NCI-H128 (cell line): Measurements from ENCODE around the gene NLGN4X.
A peak's percentile ranks its signal among the peaks of the same experiment; 100 is the strongest.

Experiments used
- DNase-seq: peaks from one replicate; lab custom pipeline; 2025; ENCODE audit not compliant: unreplicated experiment; lab: John Stamatoyannopoulos, UW

The NLGN4X gene

DNA sequence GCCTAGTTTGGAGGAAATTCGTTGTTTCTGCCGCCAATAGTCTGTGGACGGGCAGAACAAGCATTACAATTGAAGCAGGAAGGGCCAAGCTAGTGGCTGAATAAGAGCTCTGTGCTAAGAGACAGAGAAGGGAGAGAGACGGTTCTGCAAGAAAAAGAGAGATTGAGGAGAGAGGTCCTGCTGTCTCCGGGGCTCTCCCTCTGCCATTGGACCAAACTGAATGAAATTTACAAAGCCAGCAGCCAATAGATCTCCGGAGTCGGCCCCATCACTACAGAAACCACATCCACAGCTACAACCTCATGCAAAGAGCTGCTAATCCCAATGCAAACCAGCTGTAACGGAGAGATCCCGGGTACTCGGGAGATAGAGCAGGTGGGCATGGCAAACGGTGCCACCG, at the start of gene NLGN4X:
Gene NLGN4X, minus strand, starts transcription at position 148 of the 400 bp plus-strand sequence. CDS start 77,401 bp downstream, outside the sequence.
- DNase-seq, result peak; percentile 43

DNA sequence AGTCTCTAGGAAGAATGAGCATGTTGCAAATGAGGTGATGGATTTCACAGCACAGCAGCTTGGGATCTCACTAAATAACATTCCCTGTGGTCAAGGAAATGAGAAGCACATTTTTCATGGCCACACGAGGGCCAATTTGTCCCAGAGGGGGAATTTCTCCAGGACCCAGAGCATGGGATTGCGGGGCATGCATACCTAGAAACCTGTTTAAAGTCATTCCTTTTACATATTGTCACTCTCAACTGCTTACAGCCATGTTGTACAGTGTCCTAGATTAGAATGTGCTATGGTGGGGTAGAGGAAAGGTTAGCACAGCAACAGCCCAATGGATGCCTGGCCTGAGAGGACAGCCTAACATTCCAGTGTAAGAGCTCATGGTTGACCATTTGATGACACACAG, 37.4 kb upstream of the NLGN4X start:
- no peak for DNase-seq

DNA sequence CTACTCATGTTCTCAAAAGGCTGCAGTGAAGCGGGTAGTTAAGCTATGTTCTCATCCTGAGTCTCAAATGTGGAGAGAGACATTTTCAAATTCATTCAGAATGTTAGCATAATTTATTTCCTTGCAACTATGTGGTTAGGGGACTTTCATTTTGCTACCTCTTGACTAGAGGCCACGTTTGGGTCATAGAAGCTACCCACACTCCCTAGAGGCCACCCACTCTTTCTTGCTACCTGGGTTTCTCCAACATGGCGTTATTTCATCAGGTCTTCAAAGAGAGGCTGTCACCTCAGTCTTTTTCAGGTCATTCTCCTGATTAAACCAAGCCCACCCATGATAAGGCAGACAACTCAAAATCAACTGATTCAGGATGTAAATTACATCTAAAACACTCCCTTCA, 34.3 kb upstream of the NLGN4X start:
- DNase-seq, result no peak

DNA sequence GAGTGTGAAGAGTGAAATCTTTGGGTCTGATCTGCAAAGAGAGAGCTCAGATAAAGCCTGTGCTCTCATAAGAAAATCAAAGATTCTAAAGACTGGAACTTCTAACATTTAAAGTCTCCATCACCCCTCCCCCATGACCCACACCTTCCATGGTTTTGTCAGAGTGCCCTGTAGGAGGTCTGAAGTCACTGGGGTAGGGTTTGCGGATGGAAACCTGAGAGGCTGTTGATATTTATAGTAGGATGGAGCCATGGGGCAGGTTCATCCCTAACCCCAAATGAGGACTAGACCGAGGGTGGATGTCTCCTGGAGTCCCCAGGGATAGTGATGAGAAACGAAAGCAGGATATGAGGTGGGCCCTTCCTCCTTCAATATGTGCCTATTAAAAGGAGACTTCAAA, 28.4 kb upstream of the NLGN4X start:
- DNase-seq, result no peak

DNA sequence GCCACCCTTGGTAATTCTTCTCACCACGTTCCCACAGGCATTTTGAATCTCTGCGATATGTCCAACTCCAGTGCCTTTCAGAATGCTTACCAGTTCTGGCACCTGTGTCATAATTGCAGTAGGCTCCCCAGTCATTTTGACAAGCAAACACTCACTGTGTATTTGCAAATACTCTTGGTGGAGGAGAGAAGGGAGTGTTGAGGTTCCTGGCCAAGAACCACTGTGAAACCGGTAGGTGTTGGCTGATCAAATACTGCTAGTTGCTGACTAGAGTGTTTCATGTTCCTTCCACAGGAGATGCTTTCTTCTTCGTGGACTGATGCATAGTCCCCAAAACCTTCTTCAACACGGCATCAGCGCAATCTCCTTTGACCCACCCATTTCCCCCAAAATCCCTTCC, 16.0 kb upstream of the NLGN4X start:
- no peak for DNase-seq

DNA sequence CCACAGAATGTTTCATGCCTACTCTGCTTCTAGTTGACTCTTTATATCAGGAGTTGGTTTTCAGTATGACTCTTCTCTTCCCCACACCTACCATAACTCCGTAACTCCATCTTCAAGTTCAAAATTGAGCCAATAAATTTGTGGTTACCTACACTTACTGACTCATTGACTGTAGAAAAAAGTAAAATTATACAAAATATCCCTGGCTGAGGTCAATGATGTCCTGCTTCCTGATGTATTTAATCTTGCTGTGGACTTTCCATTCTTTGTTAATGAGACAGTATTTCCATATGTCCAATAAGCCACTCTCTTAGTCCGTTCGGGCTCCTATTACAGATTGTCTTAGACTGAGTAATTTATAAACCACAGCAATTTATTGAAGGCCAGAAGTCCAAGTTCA, 9.9 kb upstream of the NLGN4X start:
- no peak for DNase-seq

DNA sequence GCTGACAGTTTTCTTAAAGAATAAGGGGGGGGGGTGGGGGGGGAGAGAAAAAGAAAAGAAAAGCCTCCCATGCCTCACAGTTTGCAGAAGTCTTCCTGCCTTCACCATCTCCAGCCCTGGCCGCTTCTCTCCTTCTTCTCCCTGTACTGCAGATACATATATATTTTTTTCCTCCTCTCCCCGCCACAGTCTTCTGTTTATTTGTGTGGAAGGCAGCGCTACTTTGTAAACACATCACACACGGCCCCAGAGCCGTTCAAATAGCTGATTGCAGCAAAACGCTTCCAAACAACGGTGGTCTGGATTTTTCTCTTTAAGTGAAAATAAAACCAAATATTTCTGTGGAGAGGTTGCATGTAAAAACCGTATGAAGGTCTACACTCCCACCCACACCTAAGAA, 732 bp downstream of the NLGN4X start:
- DNase-seq, result no peak

DNA sequence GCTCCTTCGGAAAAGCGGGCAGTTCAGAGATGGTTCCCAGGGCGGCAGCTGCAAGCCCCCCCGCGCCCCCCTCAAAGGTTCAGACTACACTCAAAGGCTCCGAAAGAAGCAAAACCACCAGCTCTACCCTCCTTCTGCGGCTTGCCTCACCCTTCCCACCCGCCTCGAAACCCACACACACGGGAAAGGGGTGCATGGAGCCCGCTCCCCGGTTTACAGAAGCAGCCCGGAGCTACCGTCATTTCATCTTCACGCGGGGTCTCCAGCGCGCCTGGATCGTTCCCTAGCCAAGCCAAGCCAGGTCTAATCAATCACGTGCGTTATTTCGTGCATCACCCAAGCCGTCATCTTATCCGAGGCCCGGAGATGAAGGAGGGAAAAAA, 1.2 kb downstream of the NLGN4X start:
- peak; percentile 1 for DNase-seq

DNA sequence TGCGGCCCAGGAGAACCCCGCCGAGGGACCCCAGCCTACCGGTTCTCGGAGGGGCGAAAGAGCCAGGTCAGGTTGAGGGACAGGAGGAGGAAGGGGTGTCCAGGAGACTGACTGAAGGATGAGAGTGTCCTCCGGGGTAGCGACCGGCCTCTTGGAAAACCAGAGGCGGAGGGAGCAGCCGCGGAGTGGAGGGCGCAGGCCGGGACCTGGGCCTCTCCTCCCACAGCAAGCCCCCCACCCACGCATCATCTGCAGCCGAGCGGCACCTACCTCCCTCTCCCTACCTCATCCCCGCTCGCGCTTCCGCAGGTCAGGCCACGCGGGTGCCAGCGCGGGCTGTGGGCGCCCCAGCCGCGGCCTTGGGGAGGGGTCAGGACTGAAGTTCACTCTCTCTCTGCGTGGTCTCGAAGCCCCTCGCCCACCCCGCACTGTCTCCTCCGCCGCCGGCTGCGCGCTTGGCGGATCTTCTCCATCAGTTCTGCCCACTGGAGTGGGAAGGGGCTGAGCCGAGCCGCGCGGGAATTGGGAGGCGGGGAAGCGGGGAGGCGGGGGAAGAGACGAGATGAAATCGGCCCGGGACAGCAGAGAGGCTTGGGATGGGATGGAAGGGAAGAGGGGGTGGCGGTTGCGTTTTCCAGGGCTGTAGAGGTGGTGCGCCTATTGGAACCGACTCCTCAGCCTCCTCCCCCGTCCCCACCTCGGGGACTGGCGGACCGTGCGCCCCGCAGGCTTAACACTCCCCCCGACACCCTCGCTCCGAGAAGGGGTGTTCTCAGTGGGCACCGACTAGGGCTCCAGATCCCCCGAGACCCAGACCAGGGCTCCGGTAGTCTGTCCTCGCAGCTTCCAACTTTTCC, 1.8 kb downstream of the NLGN4X start:
- DNase-seq, result no peak

DNA sequence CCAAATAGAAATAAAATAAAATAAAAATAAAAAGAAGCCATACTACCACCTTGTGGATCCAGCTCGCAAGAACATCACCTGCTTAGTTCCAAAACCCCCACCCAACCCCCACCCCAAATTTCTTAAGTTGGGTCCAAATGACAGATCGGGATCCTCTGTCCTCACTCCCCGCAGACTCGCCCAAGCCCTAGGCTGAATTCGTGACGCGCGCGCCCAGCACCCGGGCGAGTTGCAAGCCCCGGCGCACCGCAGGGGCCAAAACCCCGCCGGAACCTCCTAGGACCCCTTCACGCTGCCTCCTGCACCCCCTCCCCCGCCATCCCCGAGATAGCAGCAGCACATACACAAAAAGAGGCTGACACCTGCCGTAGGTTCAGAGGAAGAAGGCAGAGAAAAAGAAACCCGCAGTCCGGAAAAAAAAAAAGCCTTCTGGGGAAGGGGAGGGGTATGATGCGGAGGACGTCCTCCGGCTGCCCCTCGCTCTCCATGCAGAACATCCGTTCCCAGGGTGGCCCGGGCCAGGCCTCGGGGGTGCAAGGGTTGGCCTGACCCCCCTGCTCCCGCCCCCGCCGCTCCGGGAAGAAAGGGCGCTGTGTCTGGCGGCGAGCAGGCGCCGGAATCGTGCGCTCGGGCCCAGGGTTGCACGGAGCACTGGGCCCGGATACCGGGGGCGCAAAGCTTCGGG, 2.6 kb downstream of the NLGN4X start:
- DNase-seq, result peak; percentile 13

DNA sequence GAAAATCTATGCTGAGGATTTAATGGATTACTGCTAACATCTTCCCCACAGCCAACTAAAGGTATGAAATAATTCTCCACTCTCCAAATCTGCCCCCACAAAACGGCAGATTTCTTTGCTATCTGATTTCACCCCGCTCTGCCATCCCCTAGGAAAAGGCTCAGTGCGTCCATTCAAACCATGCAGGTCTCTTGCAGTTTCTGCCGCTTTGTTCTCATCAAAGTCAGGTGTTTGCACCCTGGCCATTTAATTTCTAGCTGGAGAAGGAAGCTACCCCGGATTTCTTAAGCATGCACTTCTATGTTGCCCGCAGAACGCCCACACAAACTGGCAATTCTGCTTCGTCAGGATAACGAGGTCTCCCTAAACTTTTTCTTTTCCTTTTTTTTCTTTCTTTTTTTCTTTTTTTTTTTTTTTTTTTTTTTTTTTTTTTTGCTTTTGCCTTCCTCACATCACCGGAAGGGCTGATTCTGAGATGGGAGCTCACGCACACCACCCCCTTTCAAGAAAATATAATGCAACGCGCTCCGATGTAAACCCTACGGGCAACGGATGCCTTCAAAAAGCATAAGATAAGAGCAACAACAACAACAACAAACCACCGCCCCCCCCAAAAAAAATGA, 3.3 kb downstream of the NLGN4X start:
- no peak for DNase-seq

DNA sequence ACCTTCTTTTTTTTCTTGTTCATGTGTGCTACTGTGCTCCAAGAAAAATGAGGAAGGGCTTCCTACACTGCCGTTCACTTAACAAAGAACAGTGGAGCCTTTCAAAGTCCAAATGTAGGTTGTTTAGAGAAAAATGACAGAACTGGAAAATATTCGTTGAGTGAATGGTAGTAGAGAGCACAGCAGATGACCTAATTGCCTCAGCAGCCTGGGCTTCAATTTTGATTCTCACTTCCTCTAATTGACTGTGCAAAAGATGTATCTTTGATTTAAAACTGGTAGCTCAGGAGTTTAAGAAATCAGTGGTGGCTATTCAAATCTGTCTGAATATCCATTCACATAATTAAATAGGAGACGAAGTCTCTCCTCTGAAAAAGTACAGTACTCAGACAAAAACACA, 5.2 kb downstream of the NLGN4X start:
- no peak for DNase-seq

DNA sequence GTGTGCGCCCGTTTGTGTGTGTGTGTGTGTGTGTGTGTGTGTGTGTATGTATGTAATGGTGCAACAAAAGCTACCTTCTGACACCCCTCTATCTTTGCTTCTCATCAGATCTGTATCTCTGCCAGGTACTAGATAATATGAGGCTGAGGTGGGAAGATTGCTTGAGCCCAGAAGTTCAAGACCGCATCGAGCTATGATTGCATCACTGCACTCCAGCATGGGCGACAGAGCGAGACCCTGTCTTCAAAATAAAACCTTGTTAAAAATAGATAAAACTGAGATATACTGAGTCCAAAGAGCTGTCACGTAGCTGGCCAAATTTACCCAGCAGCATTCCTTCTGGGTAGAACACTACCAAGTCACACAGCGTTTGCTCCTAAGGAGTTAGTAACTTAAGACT, 18.4 kb downstream of the NLGN4X start:
- DNase-seq, result no peak

DNA sequence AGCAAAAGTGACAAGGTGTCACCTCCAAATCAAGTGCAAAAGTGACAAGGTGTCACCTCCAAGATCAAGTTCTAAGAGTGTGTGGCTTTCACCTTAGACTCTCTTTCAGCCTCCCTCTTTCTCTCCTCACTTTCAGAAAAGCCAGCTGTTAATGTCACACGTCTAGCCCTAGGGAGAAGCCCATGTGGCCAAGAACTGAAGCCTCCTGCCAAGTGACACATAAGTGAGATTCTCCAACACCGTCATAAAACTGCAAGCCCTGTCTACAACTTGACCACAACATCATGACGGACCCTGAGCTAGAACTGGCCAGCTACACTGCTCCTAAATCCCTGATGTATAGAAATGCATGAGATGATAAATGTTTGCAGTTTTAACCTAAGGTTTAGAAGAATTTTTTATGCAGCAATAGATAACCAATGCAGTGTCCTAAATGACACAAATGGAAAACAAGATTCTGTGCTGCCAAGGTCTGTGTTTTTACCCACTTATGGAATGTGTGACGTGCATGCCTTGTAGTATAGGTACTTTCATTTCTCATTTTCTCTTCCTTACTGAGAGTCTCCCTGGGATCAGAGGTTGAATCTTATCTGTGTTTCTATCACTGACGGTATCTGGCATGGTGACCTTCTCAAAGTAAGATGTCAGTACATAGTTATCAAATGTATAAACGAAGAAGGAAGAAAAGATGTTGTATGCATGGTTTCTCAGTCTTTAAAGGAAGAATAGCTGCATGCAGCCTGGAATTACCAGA, 25.0 kb downstream of the NLGN4X start:
- DNase-seq, result no peak

DNA sequence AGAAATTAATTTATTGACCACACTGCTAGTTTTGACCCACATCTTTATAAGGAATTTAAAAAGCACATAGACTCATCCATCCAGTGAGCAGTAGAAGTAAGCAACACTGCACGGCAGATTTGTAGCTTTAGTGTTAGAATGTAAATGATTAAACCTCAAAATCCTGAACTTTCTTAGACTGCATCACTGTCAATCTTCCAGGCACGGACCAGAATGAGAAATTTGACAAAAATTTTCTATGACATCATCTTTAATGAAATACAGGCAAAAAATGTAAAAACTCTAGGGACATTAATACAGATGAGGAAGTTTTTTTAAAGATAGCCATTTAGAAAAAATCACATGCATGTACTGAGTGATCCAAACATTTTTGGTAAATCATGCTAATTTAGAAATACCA, 29.2 kb downstream of the NLGN4X start:
- DNase-seq, result no peak

DNA sequence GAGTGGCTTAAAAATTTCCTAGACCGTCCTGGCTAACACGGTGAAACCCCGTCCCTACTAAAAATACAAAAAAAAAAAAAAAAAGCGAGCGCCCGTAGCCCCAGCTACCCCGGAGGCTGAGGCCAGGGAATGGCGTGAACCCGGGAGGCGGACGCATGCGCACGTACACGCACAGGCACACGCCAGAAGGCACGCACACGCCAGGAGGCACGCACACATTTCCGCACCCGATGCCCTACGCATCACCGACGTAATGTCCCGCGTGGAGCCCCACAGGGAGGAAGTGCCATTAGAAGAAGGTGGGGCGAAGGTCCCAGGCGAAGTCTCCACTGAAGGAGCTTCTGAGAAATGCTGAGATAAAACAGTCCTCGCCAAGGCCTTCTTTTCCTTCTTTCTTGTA, 41.4 kb downstream of the NLGN4X start:
- no peak for DNase-seq

DNA sequence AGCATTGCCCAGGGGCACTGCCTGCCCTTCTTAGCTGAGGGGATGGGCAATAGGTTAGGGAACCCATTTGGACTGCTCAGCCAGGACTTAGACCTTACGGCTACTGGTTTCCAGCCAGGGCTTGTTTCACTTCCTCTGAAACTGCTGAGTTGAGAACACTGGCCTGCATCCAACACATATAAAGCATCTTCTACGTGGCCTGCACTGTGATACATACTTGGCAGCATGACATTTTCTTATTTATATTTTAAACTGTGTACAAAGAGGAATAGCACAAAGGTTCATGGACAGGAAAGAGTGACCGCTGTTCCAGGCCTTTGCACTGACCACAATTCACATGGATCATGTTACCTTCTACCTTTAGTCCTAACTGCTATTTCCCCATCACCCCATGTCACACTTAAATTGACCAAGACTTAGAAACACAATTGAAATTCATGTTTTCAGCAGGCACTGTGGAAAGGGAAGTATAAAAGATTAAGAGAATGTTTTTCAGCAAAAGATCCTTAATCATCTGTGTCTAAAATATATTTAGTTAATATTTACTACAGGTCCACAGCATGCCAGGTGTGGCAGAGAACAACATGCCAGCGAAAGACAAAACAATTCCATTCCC, 43.7 kb downstream of the NLGN4X start:
- DNase-seq, result no peak

DNA sequence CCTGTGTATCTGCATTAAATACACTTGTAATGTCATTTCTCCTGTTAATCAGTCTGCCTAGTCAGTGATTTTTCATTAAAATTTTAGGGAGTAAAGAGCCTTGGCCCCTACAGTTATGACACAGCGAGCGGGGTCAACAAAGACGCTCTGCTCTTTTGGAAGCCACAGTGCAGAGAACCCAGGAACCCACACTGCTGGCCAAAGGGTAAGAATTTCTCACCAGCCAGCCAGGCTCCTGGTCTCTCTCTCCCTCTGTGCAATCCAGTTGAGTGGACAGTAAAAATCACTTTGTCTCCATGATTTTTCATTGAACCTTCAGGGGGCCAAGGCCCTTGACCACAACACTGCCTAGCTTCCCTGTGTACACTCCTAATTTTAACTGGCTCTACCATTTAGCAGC, 52.8 kb downstream of the NLGN4X start:
- no peak for DNase-seq

DNA sequence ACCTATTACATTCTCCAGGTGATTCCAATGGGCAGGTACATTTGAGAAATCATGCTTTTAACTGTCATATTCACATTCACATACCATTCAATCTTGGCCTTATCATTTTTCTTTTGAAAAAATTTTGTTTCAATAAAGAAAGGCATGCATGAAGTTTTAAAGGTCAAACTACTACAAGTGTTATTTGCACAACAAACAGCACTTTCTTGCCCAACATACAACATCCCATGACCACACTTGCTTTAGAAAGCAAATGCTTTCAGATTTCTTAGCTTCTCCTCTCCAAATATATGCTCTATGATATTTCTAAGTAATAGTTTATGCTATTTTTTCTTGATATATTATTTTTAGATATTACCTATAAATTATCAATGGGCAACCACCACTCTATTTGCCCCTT, 58.2 kb downstream of the NLGN4X start:
- no peak for DNase-seq

DNA sequence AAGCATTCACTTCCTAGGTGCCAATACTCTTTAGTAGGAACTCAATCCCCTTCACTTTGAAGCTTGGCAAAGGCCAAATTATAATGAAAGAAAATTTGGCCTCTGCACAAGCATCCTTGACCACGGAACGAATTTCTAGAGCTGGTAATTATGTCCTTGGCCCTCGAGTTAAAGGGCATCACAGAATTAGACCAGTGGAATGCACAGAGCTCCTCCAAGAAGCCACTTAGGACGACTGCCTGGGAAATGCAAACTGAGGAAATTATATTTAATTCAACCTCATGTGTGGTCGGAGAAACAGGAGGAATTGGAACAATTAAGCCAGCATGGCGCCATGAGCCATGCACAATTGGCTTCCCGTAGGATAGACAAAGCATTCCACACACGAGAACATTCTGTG, 59.3 kb downstream of the NLGN4X start:
- DNase-seq, result no peak

DNA sequence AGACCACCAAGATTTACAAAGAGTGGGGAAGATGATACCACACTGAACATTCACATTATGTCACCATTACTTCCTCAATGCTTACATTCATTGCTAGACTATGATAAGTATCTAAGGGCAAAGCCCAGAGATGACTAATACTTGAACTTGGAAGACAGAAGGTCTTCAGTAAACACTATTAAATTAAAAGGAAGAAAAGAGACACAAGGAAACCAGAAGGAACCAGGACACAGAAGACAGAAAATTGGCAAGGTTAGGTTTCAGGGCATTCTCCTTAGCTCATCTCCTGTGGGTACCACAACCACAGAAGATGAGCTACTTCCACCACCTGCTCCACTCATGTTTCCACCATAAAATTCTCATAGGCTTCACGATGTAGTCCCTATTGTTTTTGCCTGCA, 64.9 kb downstream of the NLGN4X start:
- no peak for DNase-seq
